Measurements from ENCODE around the gene HOXB7. TPM values are rescaled to one million over a fixed set of nuclear protein-coding genes. Genes with fewer than 3 reads are reported as not detected.

Gene HOXB7
- polyA plus RNA-seq, 1 experiment, result not detected

GRCh38 chr17:48628649-48629410 is 18.0 kb upstream of the HOXB7 start:
- no peak for DNase-seq (ENCODE audit: low read depth)
- ChIA-PET POLR2A (no interaction called here), CTCF (interaction anchor here (0.8 to 2.0 kb wide), 3 partner anchors 10 to 27 kb away, joined by 3 to 6 read pairs (median 3); no protein-coding TSS in a partner anchor)
- Histone ChIP-seq H3K36me3 (ENCODE audit: control insufficient read depth, insufficient read depth, low read length) (no peaks in the 10 kb centered on the region), H3K4me3 (ENCODE audit: low read depth, low read length) (no peak overlapping the region), H3K27me3 (ENCODE audit: control insufficient read depth, insufficient read depth, low read length) (peaks cover 88% of the 10 kb centered on the region)
- no peak for TF ChIP-seq CTCF (IDR thresholded peaks at IDR 0.05; ENCODE audit: insufficient read depth, low read depth, low read length)

GRCh38 chr17:48627623-48628521 is 17.1 kb upstream of the HOXB7 start:
- POLR2A ChIA-PET, result no interaction called here
- Histone ChIP-seq H3K27me3 (ENCODE audit: control insufficient read depth, insufficient read depth, low read length) (peaks cover 88% of the 10 kb centered on the region), H3K4me3 (ENCODE audit: low read depth, low read length) (no peak overlapping the region), H3K36me3 (ENCODE audit: control insufficient read depth, insufficient read depth, low read length) (no peaks in the 10 kb centered on the region)
- CTCF ChIA-PET, result interaction anchor here (0.9 to 2.0 kb wide), 4 partner anchors 8 to 10 kb away, joined by 3 to 6 read pairs (median 4); no protein-coding TSS in a partner anchor
- no peak for DNase-seq (ENCODE audit: low read depth)
- TF ChIP-seq CTCF (IDR thresholded peaks at IDR 0.05; ENCODE audit: insufficient read depth, low read depth, low read length), result no peak

- ChIA-PET CTCF (interaction anchor here (0.9 to 1.1 kb wide), 4 partner anchors 9 to 14 kb away, joined by 3 to 4 read pairs (median 4); no protein-coding TSS in a partner anchor), POLR2A (no interaction called here)
Observed at GRCh38 chr17:48627118-48627597, 16.3 kb upstream of the HOXB7 start.

GRCh38 chr17:48626245-48627117 is 15.7 kb upstream of the HOXB7 start, which contains the start of gene HOXB9:
TSS of gene HOXB9 (minus strand) at chr17:48626358. CDS start at chr17:48626269, 89 bp downstream.
- Histone ChIP-seq H3K4me3 (ENCODE audit: low read depth, low read length) (no peak within 1 kb of the TSS), H3K36me3 (ENCODE audit: control insufficient read depth, insufficient read depth, low read length) (no peaks in the 10 kb centered on the region), H3K27me3 (ENCODE audit: control insufficient read depth, insufficient read depth, low read length) (peaks cover 88% of the 10 kb centered on the region)
- no peak for DNase-seq (ENCODE audit: low read depth)
- ChIA-PET CTCF (interaction anchor here (0.9 to 1.9 kb wide), 5 partner anchors 8 to 252 kb away, joined by 3 to 7 read pairs (median 4); no protein-coding TSS in a partner anchor), POLR2A (no interaction called here)
- TF ChIP-seq CTCF (IDR thresholded peaks at IDR 0.05; ENCODE audit: insufficient read depth, low read depth, low read length), result no peak

More at GRCh38 chr17:48627118-48627597, 16.3 kb upstream of the HOXB7 start:
- Histone ChIP-seq H3K36me3 (ENCODE audit: control insufficient read depth, insufficient read depth, low read length) (no peaks in the 10 kb centered on the region), H3K4me3 (ENCODE audit: low read depth, low read length) (no peak overlapping the region), H3K27me3 (ENCODE audit: control insufficient read depth, insufficient read depth, low read length) (peaks cover 88% of the 10 kb centered on the region)
- DNase-seq (ENCODE audit: low read depth), result no peak
- TF ChIP-seq CTCF (IDR thresholded peaks at IDR 0.05; ENCODE audit: insufficient read depth, low read depth, low read length), result no peak
